Suprapubic skin (tissue), 4 donors: ENCODE measurements around the gene ZNF277. TPM values are rescaled to one million over a fixed set of nuclear protein-coding genes. Genes with fewer than 3 reads are reported as not detected.

Experiments
- DNase-seq, 2 donors: peaks; one replicate each; pipeline ENCODE4 v3.0.0-alpha.2; 2019; ENCODE audit warnings: low spot score in 2 of 2
- H3K27ac ChIP-seq: fragments of 200-600 bp; sonication (generic); one replicate; pipeline ENCODE4 v1.5.1; 2019
- H3K27me3 ChIP-seq: fragments of 200-600 bp; sonication (generic); one replicate; pipeline ENCODE4 v1.5.1; 2019
- H3K36me3 ChIP-seq: fragments of 200-600 bp; sonication (generic); one replicate; pipeline ENCODE4 v1.5.1; 2019
- H3K4me1 ChIP-seq: fragments of 200-600 bp; sonication (generic); one replicate; pipeline ENCODE4 v1.5.1; 2019
- H3K4me3 ChIP-seq: fragments of 200-600 bp; sonication (generic); one replicate; pipeline ENCODE4 v1.5.1; 2019; ENCODE audit warnings: mild to moderate bottlenecking
- H3K9me3 ChIP-seq: fragments of 200-600 bp; sonication (generic); one replicate; pipeline ENCODE4 v1.5.1; 2019
- CTCF ChIP-seq, 2 donors: fragments of 200-600 bp in 1 of 2; fragments of 450-650 bp in 1 of 2; sonication (generic) in 1 of 2; IDR thresholded peaks; one replicate each; pipeline ENCODE4 v1.5.1; 2016 to 2019; ENCODE audit warnings: antibody characterized with exemption in 2 of 2, mild to moderate bottlenecking in 1 of 2, moderate library complexity in 1 of 2
- EP300 ChIP-seq: sonication (generic); formaldehyde crosslinking; IDR thresholded peaks from one replicate; pipeline ENCODE4 v1.6.1; 2017; ENCODE audit warnings: antibody characterized with exemption
- POLR2A ChIP-seq, 2 donors: fragments of 450-650 bp; IDR thresholded peaks; one replicate each; pipeline ENCODE4 v1.6.1; 2017; ENCODE audit warnings: antibody characterized with exemption in 2 of 2, mild to moderate bottlenecking in 2 of 2, moderate library complexity in 2 of 2
- POLR2AphosphoS5 ChIP-seq, 3 donors: sonication (generic); formaldehyde crosslinking; IDR thresholded peaks; one replicate each; pipeline ENCODE4 v1.6.1; 2017; ENCODE audit warnings: antibody characterized with exemption in 3 of 3
- WGBS: methylation state at CpG from one replicate; pipeline ENCODE4 v1.1.5; 2018; 5-methylcytosine and 5-hydroxymethylcytosine counted together
- total RNA-seq, 4 donors: library from RNA; depleted of rRNA; stranded (reverse); fragments of >200 nt; gene quantifications; one replicate each; pipeline ENCODE4 v1.1.0, GENCODE V29; 2016

The ZNF277 gene
- total RNA-seq, 4 donors from 2014 or later = 16.5 to 31.9 (median 25.5) TPM

- H3K27ac ChIP-seq = no peak overlapping the region
- 61% methylated on average over 5 of the region's 5 CpGs for WGBS
- H3K9me3 ChIP-seq = no peaks in the 10 kb centered on the region
- H3K4me1 ChIP-seq = no peaks in the 10 kb centered on the region
- DNase-seq = no peak
- no peak overlapping the region for H3K4me3 ChIP-seq
- no peak for TF ChIP-seq CTCF (IDR thresholded peaks at IDR 0.05)
- no peak for TF ChIP-seq POLR2A (IDR thresholded peaks at IDR 0.05)
- TF ChIP-seq POLR2AphosphoS5 (IDR thresholded peaks at IDR 0.05) = no peak
- no peak for TF ChIP-seq EP300
- H3K27me3 ChIP-seq = no peaks in the 10 kb centered on the region
- H3K36me3 ChIP-seq = peaks cover 3% of the 10 kb centered on the region
Measured at GRCh38 chr7:112286250-112287086, 80.0 kb downstream of the ZNF277 start.

GRCh38 chr7:112288301-112288700 lies 81.8 kb downstream of the ZNF277 start:
- H3K27me3 ChIP-seq = no peaks in the 10 kb centered on the region

GRCh38 chr7:112290065-112290464 lies 83.6 kb downstream of the ZNF277 start:
- TF ChIP-seq POLR2A (IDR thresholded peaks at IDR 0.05) = no peak
- no peak for TF ChIP-seq EP300
- no peak for TF ChIP-seq POLR2AphosphoS5 (IDR thresholded peaks at IDR 0.05)
- no peak for TF ChIP-seq CTCF (IDR thresholded peaks at IDR 0.05)
- H3K36me3 ChIP-seq = peaks cover 3% of the 10 kb centered on the region
- H3K4me1 ChIP-seq = no peaks in the 10 kb centered on the region
- WGBS = 92% methylated on average over 5 of the region's 5 CpGs
- H3K27ac ChIP-seq = no peak overlapping the region
- no peaks in the 10 kb centered on the region for H3K27me3 ChIP-seq
- DNase-seq = no peak
- no peak overlapping the region for H3K4me3 ChIP-seq
- H3K9me3 ChIP-seq = no peaks in the 10 kb centered on the region

More at GRCh38 chr7:112288301-112288700, 81.8 kb downstream of the ZNF277 start:
- no peak for DNase-seq
- Histone ChIP-seq H3K27ac (no peak overlapping the region), H3K4me3 (no peak overlapping the region), H3K36me3 (peaks cover 3% of the 10 kb centered on the region), H3K4me1 (no peaks in the 10 kb centered on the region), H3K9me3 (no peaks in the 10 kb centered on the region)
- 88% methylated on average over 3 of the region's 3 CpGs for WGBS
- TF ChIP-seq POLR2AphosphoS5 (IDR thresholded peaks at IDR 0.05) (no peak), CTCF (IDR thresholded peaks at IDR 0.05) (no peak), EP300 (no peak), POLR2A (IDR thresholded peaks at IDR 0.05) (no peak)

- Histone ChIP-seq H3K27ac (no peak overlapping the region), H3K9me3 (no peaks in the 10 kb centered on the region), H3K27me3 (no peaks in the 10 kb centered on the region), H3K4me3 (no peak overlapping the region), H3K36me3 (peaks cover 3% of the 10 kb centered on the region), H3K4me1 (no peaks in the 10 kb centered on the region)
- TF ChIP-seq POLR2AphosphoS5 (IDR thresholded peaks at IDR 0.05) (no peak), POLR2A (IDR thresholded peaks at IDR 0.05) (no peak), EP300 (no peak), CTCF (IDR thresholded peaks at IDR 0.05) (no peak)
- WGBS = 87% methylated on average over 1 of the region's 1 CpG
- no peak for DNase-seq
Measured at GRCh38 chr7:112292162-112292561, 85.7 kb downstream of the ZNF277 start.

GRCh38 chr7:112293416-112293815 lies 86.9 kb downstream of the ZNF277 start:
- TF ChIP-seq POLR2A (IDR thresholded peaks at IDR 0.05) (no peak), CTCF (IDR thresholded peaks at IDR 0.05) (no peak), EP300 (no peak), POLR2AphosphoS5 (IDR thresholded peaks at IDR 0.05) (no peak)
- no peaks in the 10 kb centered on the region for H3K27me3 ChIP-seq
- no peaks in the 10 kb centered on the region for H3K9me3 ChIP-seq
- 91% methylated on average over 4 of the region's 4 CpGs for WGBS
- no peak overlapping the region for H3K4me3 ChIP-seq
- H3K36me3 ChIP-seq = no peaks in the 10 kb centered on the region
- no peak for DNase-seq
- no peak overlapping the region for H3K27ac ChIP-seq
- no peaks in the 10 kb centered on the region for H3K4me1 ChIP-seq
